Colonic mucosa (tissue), 4 donors: ENCODE measurements around the gene ICAM1. TPM values are rescaled to one million over a fixed set of nuclear protein-coding genes. Genes with fewer than 3 reads are reported as not detected.

Experiments
- DNase-seq: peaks from one replicate; pipeline ENCODE4 v3.0.0-alpha.2; 2020
- H3K27ac ChIP-seq: fragments of 200-600 bp; one replicate; pipeline ENCODE4 v1.8.0; 2021
- H3K27me3 ChIP-seq: fragments of 200-600 bp; one replicate; pipeline ENCODE4 v1.8.0; 2021
- H3K36me3 ChIP-seq: fragments of 200-600 bp; one replicate; pipeline ENCODE4 v1.8.0; 2021
- H3K4me1 ChIP-seq: fragments of 200-600 bp; one replicate; pipeline ENCODE4 v1.8.0; 2021; ENCODE audit warnings: mild to moderate bottlenecking
- H3K4me3 ChIP-seq: fragments of 200-600 bp; one replicate; pipeline ENCODE4 v1.8.0; 2021
- H3K9ac ChIP-seq, 2 donors: one replicate each; pipeline ENCODE4 v1.7.0; 2013; ENCODE audit warnings: control low read depth in 2 of 2, low read depth in 2 of 2, low read length in 2 of 2
- H3K9me3 ChIP-seq: fragments of 200-600 bp; one replicate; pipeline ENCODE4 v1.8.0; 2021
- intact Hi-C: fragments of 100-400 bp; cut with DNase I; formaldehyde crosslinking; loops from one replicate; pipeline ENCODE4 v1.14.1; 2022
- total RNA-seq, 2 donors: library from RNA; stranded (reverse); fragmentation: NEBNext Ultra II Directional in 1 of 2; extraction: Animal tissue kit (Norgen Biotek cat#: 25700) in 1 of 2; gene quantifications; one replicate each; pipeline ENCODE4 v1.2.1, GENCODE V29; 2021
- TF ChIP-seq, protein P1 (sequence below): fragments of 200-600 bp; IDR thresholded peaks from one replicate; pipeline ENCODE4 v1.8.0; 2022; ENCODE audit warnings: antibody characterized with exemption, mild to moderate bottlenecking
- donor health status: healthy.
- donor health status: DM: no; HTN: no; CAD: no.
- donor health status: DM: no; HTN: no; CAD: no.

Gene ICAM1
- total RNA-seq, 2 donors from 2014 or later = 3.5 to 13.1 TPM

DNA sequence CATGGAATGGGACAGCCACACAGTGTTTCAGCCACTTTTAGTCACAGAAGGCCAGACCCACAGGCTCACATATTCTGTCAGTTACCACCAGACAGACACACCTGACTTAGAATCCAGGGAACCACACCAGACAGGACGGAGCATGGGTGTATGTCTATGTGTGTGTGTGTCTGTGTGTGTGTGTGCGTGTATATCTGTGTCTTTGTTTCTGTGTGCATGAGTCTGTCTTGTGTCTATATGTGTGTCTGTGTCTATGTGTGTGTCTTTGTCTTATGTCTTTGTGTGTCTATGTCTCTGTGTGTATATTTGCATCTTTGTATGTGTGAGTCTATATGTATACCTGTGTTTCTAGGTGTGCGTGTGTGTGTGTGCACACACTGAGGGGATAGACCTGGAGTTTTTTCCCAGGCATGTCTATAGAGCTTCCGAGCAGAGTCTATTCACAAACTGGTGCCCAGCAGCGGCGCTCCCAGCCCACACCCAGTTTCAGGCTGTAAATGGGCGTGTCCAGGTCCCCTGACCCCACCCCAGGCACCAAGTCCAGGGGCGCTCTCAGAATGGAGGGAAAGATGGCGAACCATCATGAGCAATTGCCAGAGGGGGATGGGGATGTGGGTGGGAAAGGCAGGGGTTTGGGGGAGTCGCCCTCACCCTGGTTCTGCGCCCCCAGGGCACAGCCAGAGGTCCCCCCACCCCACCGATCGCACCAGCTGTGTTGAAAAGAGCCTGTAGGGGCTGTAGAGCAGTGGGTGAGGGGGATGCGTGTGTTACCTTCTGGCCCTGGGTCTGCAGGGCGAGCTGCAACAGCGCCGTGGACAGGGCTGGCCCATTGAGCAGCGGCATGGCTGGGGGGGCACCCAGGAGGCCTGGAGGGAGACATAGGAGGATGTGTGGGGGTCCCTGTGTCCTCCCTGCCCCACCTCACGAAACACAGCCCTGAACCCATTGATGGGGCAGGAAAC, 51.2 kb downstream of the ICAM1 start:
- H3K27ac ChIP-seq = peak overlapping the region; percentile 84
- TF ChIP-seq, protein P1, sequence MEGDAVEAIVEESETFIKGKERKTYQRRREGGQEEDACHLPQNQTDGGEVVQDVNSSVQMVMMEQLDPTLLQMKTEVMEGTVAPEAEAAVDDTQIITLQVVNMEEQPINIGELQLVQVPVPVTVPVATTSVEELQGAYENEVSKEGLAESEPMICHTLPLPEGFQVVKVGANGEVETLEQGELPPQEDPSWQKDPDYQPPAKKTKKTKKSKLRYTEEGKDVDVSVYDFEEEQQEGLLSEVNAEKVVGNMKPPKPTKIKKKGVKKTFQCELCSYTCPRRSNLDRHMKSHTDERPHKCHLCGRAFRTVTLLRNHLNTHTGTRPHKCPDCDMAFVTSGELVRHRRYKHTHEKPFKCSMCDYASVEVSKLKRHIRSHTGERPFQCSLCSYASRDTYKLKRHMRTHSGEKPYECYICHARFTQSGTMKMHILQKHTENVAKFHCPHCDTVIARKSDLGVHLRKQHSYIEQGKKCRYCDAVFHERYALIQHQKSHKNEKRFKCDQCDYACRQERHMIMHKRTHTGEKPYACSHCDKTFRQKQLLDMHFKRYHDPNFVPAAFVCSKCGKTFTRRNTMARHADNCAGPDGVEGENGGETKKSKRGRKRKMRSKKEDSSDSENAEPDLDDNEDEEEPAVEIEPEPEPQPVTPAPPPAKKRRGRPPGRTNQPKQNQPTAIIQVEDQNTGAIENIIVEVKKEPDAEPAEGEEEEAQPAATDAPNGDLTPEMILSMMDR = no peak
- no peaks in the 10 kb centered on the region for H3K9me3 ChIP-seq
- DNase-seq = peak; percentile 88
- intact Hi-C loops = no loop called here
- H3K4me3 ChIP-seq = no peak overlapping the region
- H3K36me3 ChIP-seq = peaks cover 4% of the 10 kb centered on the region
- no peaks in the 10 kb centered on the region for H3K27me3 ChIP-seq
- peak overlapping the region; percentile 50 to 89 for H3K9ac ChIP-seq
- peaks cover 7% of the 10 kb centered on the region for H3K4me1 ChIP-seq

DNA sequence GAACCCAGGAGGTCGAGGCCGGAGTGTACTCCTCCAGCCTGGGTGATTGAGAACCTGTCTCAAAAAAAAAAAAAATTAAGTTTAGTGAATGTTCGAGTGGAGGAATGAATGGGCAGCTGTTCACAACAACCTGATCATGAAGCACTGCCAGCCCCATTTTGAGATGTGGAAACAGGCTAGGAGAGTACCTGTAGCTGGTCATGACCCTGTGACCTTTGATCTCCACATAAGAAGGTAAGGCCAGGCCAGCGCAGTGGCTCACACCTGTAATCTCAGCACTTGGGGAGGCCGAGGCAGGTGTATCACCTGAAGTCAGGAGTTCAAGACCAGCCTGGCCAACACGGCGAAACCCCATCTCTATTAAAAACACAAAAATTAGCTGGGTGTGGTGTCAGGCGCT, 54.8 kb downstream of the ICAM1 start:
- Histone ChIP-seq H3K36me3 (peaks cover 10% of the 10 kb centered on the region), H3K27ac (no peak overlapping the region), H3K9me3 (no peaks in the 10 kb centered on the region), H3K4me1 (peaks cover 7% of the 10 kb centered on the region), H3K4me3 (no peak overlapping the region), H3K27me3 (no peaks in the 10 kb centered on the region), H3K9ac (no peak overlapping the region)
- intact Hi-C loops = no loop called here
- TF ChIP-seq, protein P1 = no peak
- no peak for DNase-seq

DNA sequence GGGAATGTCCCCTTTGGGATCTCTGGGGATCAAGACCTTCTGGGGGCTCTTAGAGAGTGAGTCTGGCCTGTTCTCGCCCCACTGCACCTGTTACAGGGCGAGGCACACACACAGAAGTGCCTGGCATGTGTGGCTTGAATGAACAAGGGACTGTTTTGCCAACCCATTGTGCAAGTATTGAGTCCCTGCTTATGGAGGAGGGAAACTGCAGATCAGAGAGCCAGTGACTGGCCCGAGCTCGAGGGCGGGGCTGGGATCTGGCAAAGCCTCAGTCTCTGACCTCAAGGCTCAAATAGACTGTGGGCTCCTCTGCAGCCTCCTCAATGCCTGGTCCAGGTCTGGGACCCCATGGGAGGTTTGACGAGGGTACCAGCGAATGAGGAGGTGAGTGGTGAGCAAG, 56.9 kb downstream of the ICAM1 start:
- Histone ChIP-seq H3K27me3 (no peaks in the 10 kb centered on the region), H3K9me3 (no peaks in the 10 kb centered on the region), H3K9ac (no peak overlapping the region), H3K4me3 (no peak overlapping the region), H3K27ac (no peak overlapping the region), H3K4me1 (peaks cover 8% of the 10 kb centered on the region), H3K36me3 (peaks cover 10% of the 10 kb centered on the region)
- DNase-seq = no peak
- TF ChIP-seq, protein P1 = no peak
- intact Hi-C loops = no loop called here

DNA sequence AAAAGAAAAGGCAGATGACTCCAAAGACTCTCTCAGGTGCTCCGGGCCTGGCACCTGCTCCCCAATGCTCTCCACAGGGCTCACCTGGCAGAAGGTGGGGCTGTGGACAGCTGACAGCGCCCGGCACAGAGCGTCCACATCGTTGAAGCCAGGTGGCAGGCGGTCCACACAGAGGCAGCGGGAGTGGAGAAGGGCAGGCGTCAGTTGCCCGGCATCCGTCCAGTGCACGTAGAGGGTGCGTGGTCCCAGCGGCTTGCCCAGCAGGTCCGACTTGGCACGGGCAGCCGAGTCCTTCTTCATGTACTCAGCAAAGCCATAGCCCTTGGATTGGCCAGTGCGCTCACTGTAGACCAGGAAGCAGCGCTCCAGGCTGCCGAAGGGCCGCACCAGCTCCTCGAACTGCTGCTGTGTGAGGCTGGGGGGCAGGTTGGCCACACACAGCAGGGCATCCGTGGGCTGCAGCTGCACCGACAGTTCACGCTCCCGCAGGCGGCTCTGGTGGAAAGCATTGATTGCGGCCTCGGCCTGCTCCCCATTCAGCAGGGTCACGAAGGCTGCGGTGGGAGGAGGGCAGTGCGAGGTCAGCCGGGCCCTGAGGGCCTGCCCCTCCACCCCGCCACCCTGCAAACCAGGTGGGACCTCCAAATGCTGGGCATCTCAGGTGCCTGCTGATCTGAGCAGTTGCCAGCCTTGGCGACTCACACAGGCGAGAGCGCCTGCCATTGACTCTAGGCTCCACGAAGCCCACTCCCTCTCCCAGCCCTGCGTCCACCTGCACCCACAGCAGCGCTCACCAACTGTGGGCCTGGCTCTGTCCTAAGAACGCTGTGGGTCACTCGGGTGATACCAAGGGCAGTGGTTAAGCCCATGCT, 57.9 kb downstream of the ICAM1 start:
- DNase-seq = no peak

DNA sequence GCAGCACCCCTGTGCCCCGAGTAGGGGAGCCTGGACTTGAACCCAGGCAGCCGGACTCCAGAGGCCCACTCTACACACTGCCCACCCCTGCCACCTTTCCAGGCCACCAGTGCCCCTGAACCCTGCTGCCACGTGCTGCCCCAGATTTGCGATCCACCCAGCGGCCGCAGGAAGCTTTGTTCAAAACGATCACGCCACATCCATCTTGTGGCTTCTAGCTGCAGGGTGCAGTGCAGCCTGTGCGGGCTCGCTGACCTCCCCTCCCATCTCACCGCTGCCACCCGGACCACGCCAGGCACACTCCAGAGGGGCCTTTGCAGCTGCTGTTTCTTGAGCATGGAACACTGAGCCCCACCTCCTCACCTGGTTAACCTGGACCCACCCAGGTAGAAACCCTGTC, 58.6 kb downstream of the ICAM1 start:
- no peak overlapping the region for H3K4me3 ChIP-seq
- intact Hi-C loops = no loop called here
- TF ChIP-seq, protein P1 = no peak
- H3K36me3 ChIP-seq = peaks cover 10% of the 10 kb centered on the region
- H3K4me1 ChIP-seq = peaks cover 8% of the 10 kb centered on the region
- no peak overlapping the region for H3K27ac ChIP-seq
- H3K9ac ChIP-seq = no peak overlapping the region
- no peak for DNase-seq
- H3K9me3 ChIP-seq = no peaks in the 10 kb centered on the region
- no peaks in the 10 kb centered on the region for H3K27me3 ChIP-seq

More for the DNA sequence above, 57.9 kb downstream of the ICAM1 start:
- H3K4me1 ChIP-seq = peaks cover 8% of the 10 kb centered on the region
- H3K36me3 ChIP-seq = peaks cover 10% of the 10 kb centered on the region
- H3K27ac ChIP-seq = no peak overlapping the region
- intact Hi-C loops = no loop called here
- no peak overlapping the region for H3K4me3 ChIP-seq
- H3K9me3 ChIP-seq = no peaks in the 10 kb centered on the region
- TF ChIP-seq, protein P1 = no peak
- no peak overlapping the region for H3K9ac ChIP-seq
- H3K27me3 ChIP-seq = no peaks in the 10 kb centered on the region
